ENCODE results near the gene EIF3L.
A peak's percentile ranks its signal among the peaks of the same experiment; 100 is the strongest.

Gene EIF3L

GRCh38 chr22:37931893-37932389, 82.7 kb downstream of the EIF3L start:
- no peak for FAIRE-seq
- TF ChIP-seq PAX5 (IDR thresholded peaks at IDR 0.05; ENCODE audit: insufficient read depth, low read length, severe bottlenecking): no peak
- TF ChIP-seq POLR2A (IDR thresholded peaks at IDR 0.05; ENCODE audit: low read depth, low read length): no peak
- TF ChIP-seq TAF1 (IDR thresholded peaks at IDR 0.05; ENCODE audit: low read depth, low read length): no peak
- no peak for TF ChIP-seq POU2F2 (IDR thresholded peaks at IDR 0.05; ENCODE audit: low read depth, low read length)
- no peak for TF ChIP-seq POLR2AphosphoS5 (IDR thresholded peaks at IDR 0.05; ENCODE audit: low read depth, low read length)
- no peak for TF ChIP-seq SPI1 (IDR thresholded peaks at IDR 0.05; ENCODE audit: low read depth, low read length)

GRCh38 chr22:37932401-37932800, 83.2 kb downstream of the EIF3L start:
- TF ChIP-seq POLR2A (IDR thresholded peaks at IDR 0.05; ENCODE audit: low read depth, low read length): no peak
- no peak for TF ChIP-seq PAX5 (IDR thresholded peaks at IDR 0.05; ENCODE audit: insufficient read depth, low read length, severe bottlenecking)
- no peak for TF ChIP-seq TAF1 (IDR thresholded peaks at IDR 0.05; ENCODE audit: low read depth, low read length)
- TF ChIP-seq POU2F2 (IDR thresholded peaks at IDR 0.05; ENCODE audit: low read depth, low read length): no peak
- TF ChIP-seq POLR2AphosphoS5 (IDR thresholded peaks at IDR 0.05; ENCODE audit: low read depth, low read length): no peak
- TF ChIP-seq SPI1 (IDR thresholded peaks at IDR 0.05; ENCODE audit: low read depth, low read length): no peak
- DNase-seq (ENCODE audit: insufficient read length, low spot score): no peak
- FAIRE-seq: no peak

More at GRCh38 chr22:37931893-37932389, 82.7 kb downstream of the EIF3L start:
- DNase-seq (ENCODE audit: insufficient read length, low spot score): no peak

- TF ChIP-seq POLR2A (IDR thresholded peaks at IDR 0.05; ENCODE audit: low read depth, low read length) (no peak), TAF1 (IDR thresholded peaks at IDR 0.05; ENCODE audit: low read depth, low read length) (no peak), SPI1 (IDR thresholded peaks at IDR 0.05; ENCODE audit: low read depth, low read length) (no peak), PAX5 (IDR thresholded peaks at IDR 0.05; ENCODE audit: insufficient read depth, low read length, severe bottlenecking) (no peak), POU2F2 (IDR thresholded peaks at IDR 0.05; ENCODE audit: low read depth, low read length) (no peak), POLR2AphosphoS5 (IDR thresholded peaks at IDR 0.05; ENCODE audit: low read depth, low read length) (no peak)
- FAIRE-seq (no peak), DNase-seq (ENCODE audit: insufficient read length, low spot score) (no peak)
Observed at GRCh38 chr22:37932821-37933578, 83.8 kb downstream of the EIF3L start.

- no peak for TF ChIP-seq POLR2A (IDR thresholded peaks at IDR 0.05; ENCODE audit: low read depth, low read length)
- TF ChIP-seq PAX5 (IDR thresholded peaks at IDR 0.05; ENCODE audit: insufficient read depth, low read length, severe bottlenecking): no peak
- TF ChIP-seq TAF1 (IDR thresholded peaks at IDR 0.05; ENCODE audit: low read depth, low read length): no peak
- TF ChIP-seq POLR2AphosphoS5 (IDR thresholded peaks at IDR 0.05; ENCODE audit: low read depth, low read length): no peak
- TF ChIP-seq POU2F2 (IDR thresholded peaks at IDR 0.05; ENCODE audit: low read depth, low read length): no peak
- TF ChIP-seq SPI1 (IDR thresholded peaks at IDR 0.05; ENCODE audit: low read depth, low read length): no peak
- FAIRE-seq (peak; percentile 97), DNase-seq (ENCODE audit: insufficient read length, low spot score) (peak; percentile 94)
Observed at GRCh38 chr22:37933711-37934376, 84.6 kb downstream of the EIF3L start.
